Erythroblast (primary cell): ENCODE results near the gene UNK.

Experiments
- GATA1 ChIP-seq: IDR thresholded peaks from 2 replicates; pipeline ENCODE4 v1.6.1; 2011; ENCODE audit warnings: low read depth, mild to moderate bottlenecking, control low read depth, low read length, moderate library complexity
- POLR2A ChIP-seq: IDR thresholded peaks from 2 replicates; pipeline ENCODE4 v1.6.1; 2011; ENCODE audit warnings: mild to moderate bottlenecking, low read length

GRCh38 chr17:75752802-75753513 is 31.6 kb upstream of the UNK start:
- TF ChIP-seq POLR2A = no peak
- no peak for TF ChIP-seq GATA1
